GM06990 (cell line): ENCODE measurements around the gene FARP2.

Experiments used
- DNase-seq: peaks from one replicate; pipeline ENCODE4 v3.0.0-alpha.2; 2011; ENCODE audit not compliant: insufficient read length; ENCODE audit errors: extremely low read depth
- H3K27me3 ChIP-seq: replicated peaks from 2 replicates; pipeline ENCODE4 v1.6.0; 2011; ENCODE audit warnings: low read length; ENCODE audit not compliant: control insufficient read depth, insufficient read depth
- H3K36me3 ChIP-seq: 2 replicates; pipeline ENCODE4 v1.5.1; 2011; ENCODE audit warnings: low read length; ENCODE audit not compliant: control insufficient read depth, insufficient read depth
- H3K4me3 ChIP-seq: replicated peaks from 2 replicates; pipeline ENCODE4 v1.5.1; 2011; ENCODE audit warnings: low read depth, mild to moderate bottlenecking, control low read depth, low read length
- CTCF ChIP-seq: IDR thresholded peaks from 2 replicates; pipeline ENCODE4 v1.5.1; 2011; ENCODE audit warnings: low read length, control low read depth, mild to moderate bottlenecking, inconsistent platforms; ENCODE audit not compliant: insufficient read depth, poor library complexity, severe bottlenecking

FARP2 gene

GRCh38 chr2:241514553-241514952 lies 158.5 kb downstream of the FARP2 start:
- Histone ChIP-seq H3K27me3 (no peaks in the 10 kb centered on the region), H3K4me3 (no peak overlapping the region), H3K36me3 (no peaks in the 10 kb centered on the region)
- no peak for DNase-seq
- TF ChIP-seq CTCF = no peak

- Histone ChIP-seq H3K4me3 (peak overlapping the region; percentile 31), H3K36me3 (no peaks in the 10 kb centered on the region), H3K27me3 (no peaks in the 10 kb centered on the region)
- TF ChIP-seq CTCF = no peak
- DNase-seq = peak; percentile 47
Observed at GRCh38 chr2:241514986-241515737, 159.1 kb downstream of the FARP2 start.

- no peaks in the 10 kb centered on the region for H3K27me3 ChIP-seq
- H3K36me3 ChIP-seq = no peaks in the 10 kb centered on the region
- peak overlapping the region; percentile 7 for H3K4me3 ChIP-seq
- no peak for TF ChIP-seq CTCF
- no peak for DNase-seq
Observed at GRCh38 chr2:241516520-241516965, 160.5 kb downstream of the FARP2 start.

GRCh38 chr2:241517297-241517696 lies 161.2 kb downstream of the FARP2 start:
- TF ChIP-seq CTCF = no peak
- Histone ChIP-seq H3K4me3 (no peak overlapping the region), H3K27me3 (no peaks in the 10 kb centered on the region), H3K36me3 (no peaks in the 10 kb centered on the region)
- DNase-seq = no peak

- Histone ChIP-seq H3K36me3 (no peaks in the 10 kb centered on the region), H3K4me3 (no peak overlapping the region), H3K27me3 (no peaks in the 10 kb centered on the region)
- DNase-seq = no peak
- no peak for TF ChIP-seq CTCF
Observed at GRCh38 chr2:241519669-241520068, 163.6 kb downstream of the FARP2 start.
